WI38 (cell line): Measurements from ENCODE around the gene ITGA11.
"Not testable (repeated sequence)": the region's sequence is repeated elsewhere in the genome, so short reads cannot be mapped to it uniquely, and the experiment has no call there.

Experiments
- H3K4me3 ChIP-seq: 2 replicates; pipeline ENCODE4 v1.5.1; 2011; ENCODE audit warnings: low read depth, mild to moderate bottlenecking, control low read depth, low read length
- TF ChIP-seq, protein P1 (sequence below): IDR thresholded peaks from 2 replicates; pipeline ENCODE4 v1.5.1; 2012; ENCODE audit warnings: low read depth, mild to moderate bottlenecking, control low read depth, low read length

ITGA11 gene

GRCh38 chr15:68403161-68403941 lies 28.6 kb downstream of the ITGA11 start:
- TF ChIP-seq, protein P1, sequence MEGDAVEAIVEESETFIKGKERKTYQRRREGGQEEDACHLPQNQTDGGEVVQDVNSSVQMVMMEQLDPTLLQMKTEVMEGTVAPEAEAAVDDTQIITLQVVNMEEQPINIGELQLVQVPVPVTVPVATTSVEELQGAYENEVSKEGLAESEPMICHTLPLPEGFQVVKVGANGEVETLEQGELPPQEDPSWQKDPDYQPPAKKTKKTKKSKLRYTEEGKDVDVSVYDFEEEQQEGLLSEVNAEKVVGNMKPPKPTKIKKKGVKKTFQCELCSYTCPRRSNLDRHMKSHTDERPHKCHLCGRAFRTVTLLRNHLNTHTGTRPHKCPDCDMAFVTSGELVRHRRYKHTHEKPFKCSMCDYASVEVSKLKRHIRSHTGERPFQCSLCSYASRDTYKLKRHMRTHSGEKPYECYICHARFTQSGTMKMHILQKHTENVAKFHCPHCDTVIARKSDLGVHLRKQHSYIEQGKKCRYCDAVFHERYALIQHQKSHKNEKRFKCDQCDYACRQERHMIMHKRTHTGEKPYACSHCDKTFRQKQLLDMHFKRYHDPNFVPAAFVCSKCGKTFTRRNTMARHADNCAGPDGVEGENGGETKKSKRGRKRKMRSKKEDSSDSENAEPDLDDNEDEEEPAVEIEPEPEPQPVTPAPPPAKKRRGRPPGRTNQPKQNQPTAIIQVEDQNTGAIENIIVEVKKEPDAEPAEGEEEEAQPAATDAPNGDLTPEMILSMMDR = no peak
- H3K4me3 ChIP-seq = no peak overlapping the region

DNA sequence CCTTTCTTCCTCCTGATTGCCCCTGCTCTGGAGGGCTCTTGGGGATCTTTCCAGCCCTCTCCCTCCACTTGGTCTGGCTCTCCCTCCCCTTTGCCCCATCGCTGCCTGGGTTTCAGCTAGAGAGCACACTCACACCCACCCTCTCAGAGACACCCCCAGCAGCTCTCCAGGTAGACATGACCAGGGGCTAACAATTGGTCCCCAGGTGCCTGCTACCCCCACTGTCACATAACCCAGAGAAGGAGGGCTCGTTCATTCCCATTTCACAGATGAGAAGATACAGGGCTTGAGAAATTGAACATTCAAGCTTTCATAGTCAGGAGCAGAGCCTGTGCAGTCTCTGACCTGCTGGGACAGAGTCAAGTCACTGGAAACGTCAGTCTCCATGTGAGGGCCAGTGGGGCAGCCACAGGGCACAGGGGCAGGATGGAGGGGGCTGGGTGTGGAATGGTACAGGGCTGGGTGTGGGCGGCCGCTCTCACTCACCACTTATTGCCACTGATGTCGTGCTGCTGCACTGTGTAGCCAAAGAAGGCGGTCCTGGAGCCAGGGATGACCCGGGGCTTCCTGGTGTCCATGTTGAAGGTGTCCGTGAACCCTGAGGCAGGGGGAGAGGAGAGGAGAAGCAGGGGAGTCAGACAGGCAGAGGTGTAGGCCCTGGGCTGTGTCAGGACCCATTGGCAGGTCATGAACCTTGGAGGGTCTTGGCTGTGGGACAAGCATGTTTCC lies 29.4 kb downstream of the ITGA11 start:
- TF ChIP-seq, protein P1 = no peak
- H3K4me3 ChIP-seq = no peak overlapping the region

- TF ChIP-seq, protein P1 = no peak
- no peak overlapping the region for H3K4me3 ChIP-seq
These were observed 30.2 kb downstream of the ITGA11 start for GRCh38 chr15:68401496-68402431.

GRCh38 chr15:68400066-68400456 lies 31.9 kb downstream of the ITGA11 start:
- TF ChIP-seq, protein P1 = no peak
- no peak overlapping the region for H3K4me3 ChIP-seq

DNA sequence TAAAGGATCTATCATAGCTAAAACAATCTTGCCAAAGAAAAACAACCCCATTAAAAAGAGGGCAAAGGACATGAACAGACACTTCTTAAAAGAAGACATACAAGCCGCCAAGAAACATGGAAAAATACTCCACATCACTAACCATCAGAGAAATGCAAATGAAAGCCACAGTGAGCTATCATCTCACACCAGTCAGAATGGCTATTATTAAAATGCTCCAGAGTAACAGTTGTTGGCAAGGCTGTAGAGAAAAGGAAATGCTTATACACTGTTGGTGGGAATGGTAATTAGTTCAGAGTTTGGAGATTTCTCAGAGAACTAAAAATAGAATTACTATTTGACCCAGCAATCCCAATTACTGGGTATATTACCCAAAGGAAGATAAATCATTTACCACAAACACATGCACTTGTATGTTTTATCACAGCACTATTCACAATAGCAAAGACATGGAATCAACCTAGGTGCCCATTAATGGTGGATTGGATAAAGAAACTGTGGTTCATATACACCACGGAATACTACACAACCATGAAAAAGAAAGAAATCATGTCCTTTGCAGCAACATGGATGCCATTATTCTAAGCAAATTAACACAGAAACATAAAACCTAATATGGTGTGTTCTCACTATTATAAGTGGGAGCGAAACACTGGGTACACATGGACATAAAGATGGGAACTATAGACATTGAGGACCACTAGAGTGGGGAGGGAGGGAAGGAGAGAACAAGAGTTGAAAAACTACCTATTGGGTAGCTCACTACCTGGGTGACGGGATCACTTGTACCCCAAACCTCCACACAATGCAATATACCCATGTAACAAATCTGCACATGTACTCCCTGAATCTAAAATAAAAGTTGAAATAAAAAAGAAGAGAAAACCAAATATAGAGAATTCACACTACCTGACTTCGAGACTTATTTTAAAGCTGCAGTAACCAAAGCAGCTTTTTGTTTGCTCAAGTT lies 32.6 kb downstream of the ITGA11 start:
- H3K4me3 ChIP-seq = no peak overlapping the region
- TF ChIP-seq, protein P1 = no peak

- not testable (repeated sequence) for H3K4me3 ChIP-seq
These were observed 34.0 kb downstream of the ITGA11 start for GRCh38 chr15:68397999-68398398.
